CD8-positive, alpha-beta memory T cell (primary cell): ENCODE data around the gene SSC4D. TPM values are rescaled to one million over a fixed set of nuclear protein-coding genes. Genes with fewer than 3 reads are reported as not detected.

Experiments
- CTCF ChIA-PET: fragments of 350-600 bp; sonication (Branson Sonifier 250); formaldehyde crosslinking; loops from one replicate; lab custom pipeline; 2021; ENCODE audit warnings: antibody characterized with exemption; lab: Charles Lee
- POLR2A ChIA-PET: fragments of 350-600 bp; sonication (Branson Sonifier 250); formaldehyde crosslinking; loops from one replicate; lab custom pipeline; 2021; ENCODE audit warnings: antibody characterized with exemption; lab: Charles Lee
- DNase-seq, 5 donors: peaks; one replicate each; pipeline versions ENCODE4 v3.0.0 to v3.0.0-alpha.2; 2020 to 2022; ENCODE audit warnings: mixed read lengths in 1 of 5
- H3K27ac ChIP-seq: one replicate; pipeline ENCODE4 v1.7.0; 2013; ENCODE audit warnings: low read depth, mild to moderate bottlenecking, low read length, moderate library complexity
- H3K27me3 ChIP-seq: 2 replicates; pipeline ENCODE4 v1.7.0; 2013; ENCODE audit warnings: low read length, mild to moderate bottlenecking; ENCODE audit not compliant: insufficient read depth, poor library complexity, severe bottlenecking
- H3K36me3 ChIP-seq: 2 replicates; pipeline ENCODE4 v1.7.0; 2013; ENCODE audit warnings: mild to moderate bottlenecking, low read length, moderate library complexity; ENCODE audit not compliant: insufficient read depth
- H3K4me1 ChIP-seq: 2 replicates; pipeline ENCODE4 v1.7.0; 2013; ENCODE audit warnings: mild to moderate bottlenecking, low read length, moderate library complexity; ENCODE audit not compliant: insufficient read depth
- H3K4me3 ChIP-seq: 2 replicates; pipeline ENCODE4 v1.7.0; 2013; ENCODE audit warnings: mild to moderate bottlenecking, low read length
- H3K9me3 ChIP-seq: 2 replicates; pipeline ENCODE4 v1.7.0; 2013; ENCODE audit warnings: mild to moderate bottlenecking, low read length
- H3K27ac Mint-ChIP-seq, 8 donors: one replicate each; pipeline ENCODE4 v1.8.0; 2020 to 2021; ENCODE audit warnings: mixed read lengths in 8 of 8, mild to moderate bottlenecking in 6 of 8, inconsistent platforms in 3 of 8, moderate library complexity in 3 of 8
- H3K27me3 Mint-ChIP-seq, 2 donors: one replicate each; pipeline ENCODE4 v1.8.0; 2020 to 2021; ENCODE audit warnings: mixed read lengths in 2 of 2, mild to moderate bottlenecking in 1 of 2, moderate library complexity in 1 of 2
- H3K36me3 Mint-ChIP-seq, 3 donors: one replicate each; pipeline ENCODE4 v1.8.0; 2020 to 2021; ENCODE audit warnings: mixed read lengths in 3 of 3, inconsistent platforms in 1 of 3, mild to moderate bottlenecking in 1 of 3
- H3K4me1 Mint-ChIP-seq, 3 donors: one replicate each; pipeline ENCODE4 v1.8.0; 2020 to 2021; ENCODE audit warnings: mixed read lengths in 3 of 3, inconsistent platforms in 1 of 3, mild to moderate bottlenecking in 1 of 3
- H3K4me3 Mint-ChIP-seq, 7 donors: one replicate each; pipeline ENCODE4 v1.8.0; 2020 to 2021; ENCODE audit warnings: mixed read lengths in 7 of 7, mild to moderate bottlenecking in 6 of 7, moderate library complexity in 4 of 7, inconsistent platforms in 2 of 7
- H3K9me3 Mint-ChIP-seq, 5 donors: one replicate each; pipeline ENCODE4 v1.8.0; 2020 to 2022; ENCODE audit warnings: mixed read lengths in 5 of 5, mild to moderate bottlenecking in 3 of 5, moderate library complexity in 2 of 5, inconsistent platforms in 1 of 5
- polyA plus RNA-seq: library from polyadenylated mRNA; unstranded; fragments of 300-500 nt; fragmentation: Illumina TruSeq; gene quantifications from one replicate; pipeline ENCODE4 v1.2.3, GENCODE V29; 2021
- total RNA-seq, 2 experiments: library from RNA; stranded (reverse); gene quantifications; one replicate each; pipeline ENCODE4 v1.2.3, GENCODE V29; 2021

The SSC4D gene
- total and polyA plus RNA-seq, 3 experiments from 2014 or later = 0.17 to 0.55 (median 0.35) TPM

- H3K4me1 ChIP-seq = peaks cover 35% of the 10 kb centered on the region
- H3K27ac Mint-ChIP-seq = peak within 1 kb of the TSS; percentile 95 to 99 (median 97)
- H3K27me3 Mint-ChIP-seq = peaks cover 0 to 2% of the 10 kb centered on the region in 2 donors
- POLR2A ChIA-PET = interaction anchor here (0.7 to 2.7 kb wide), 5 partner anchors 8 to 311 kb away, joined by 3 to 62 read pairs (median 5); partner anchors contain the start of genes MDH2 and STYXL1
- no peaks in the 10 kb centered on the region for H3K9me3 Mint-ChIP-seq
- peak within 1 kb of the TSS; percentile 88 for H3K27ac ChIP-seq
- no peaks in the 10 kb centered on the region for H3K9me3 ChIP-seq
- peak within 1 kb of the TSS; percentile 71 for H3K4me3 ChIP-seq
- no peaks in the 10 kb centered on the region for H3K36me3 ChIP-seq
- H3K36me3 Mint-ChIP-seq = peaks cover 9 to 30% (median 10%) of the 10 kb centered on the region in 3 donors
- no peaks in the 10 kb centered on the region for H3K27me3 ChIP-seq
- peak; percentile 79 to 92 (median 87) for DNase-seq
- peaks cover 35 to 43% (median 40%) of the 10 kb centered on the region in 3 donors for H3K4me1 Mint-ChIP-seq
- peak within 1 kb of the TSS; percentile 91 to 99 (median 95) for H3K4me3 Mint-ChIP-seq
- CTCF ChIA-PET = interaction anchor here (0.6 to 3.2 kb wide), 5 partner anchors 30 to 180 kb away, joined by 3 to 20 read pairs (median 12); no protein-coding TSS in a partner anchor
Measured at GRCh38 chr7:76358481-76359110, 50.9 kb downstream of the SSC4D start, which contains the start of gene YWHAG. TSS of gene YWHAG (minus strand) at chr7:76358991. CDS start at chr7:76358808, 183 bp downstream.

DNA sequence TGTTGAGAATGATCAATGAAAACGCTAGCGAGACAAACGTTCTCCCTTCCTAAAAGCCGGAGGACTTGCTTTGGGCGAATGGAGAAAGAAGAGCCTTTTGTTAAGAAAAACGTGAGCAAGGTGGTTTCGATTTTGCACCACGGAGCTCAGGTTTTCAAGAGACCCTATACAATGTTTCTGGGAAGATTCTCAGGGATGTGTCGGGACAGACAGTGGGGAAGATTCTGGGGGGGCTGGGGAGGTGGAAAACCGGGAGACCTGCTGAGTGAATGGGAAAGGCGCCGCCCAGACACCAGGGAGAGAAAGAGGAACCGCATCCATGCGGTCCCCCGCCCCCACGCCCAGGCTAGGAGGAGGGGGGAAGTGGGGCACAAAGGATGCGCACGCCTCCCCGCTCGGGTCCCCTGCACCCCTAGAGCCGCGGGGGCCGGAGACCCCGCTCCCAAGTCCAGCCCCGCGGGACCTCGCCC, 51.5 kb downstream of the SSC4D start:
- H3K9me3 Mint-ChIP-seq = no peaks in the 10 kb centered on the region
- Histone ChIP-seq H3K4me1 (peaks cover 40% of the 10 kb centered on the region), H3K27ac (peak overlapping the region; percentile 88), H3K36me3 (no peaks in the 10 kb centered on the region), H3K9me3 (no peaks in the 10 kb centered on the region), H3K27me3 (no peaks in the 10 kb centered on the region), H3K4me3 (peak overlapping the region; percentile 71)
- ChIA-PET POLR2A (interaction anchor here (0.6 to 2.7 kb wide), 9 partner anchors 25 to 310 kb away, joined by 3 to 62 read pairs (median 5); partner anchors contain the start of genes MDH2 and STYXL1), CTCF (interaction anchor here (1.0 to 3.1 kb wide), 3 partner anchors 40 to 66 kb away, joined by 3 to 20 read pairs (median 14); no protein-coding TSS in a partner anchor)
- H3K27ac Mint-ChIP-seq = peak overlapping the region; percentile 93 to 99 (median 96)
- H3K4me3 Mint-ChIP-seq = peak overlapping the region; percentile 91 to 99 (median 95)
- peak in 3 of 5 donors; percentile 26 to 68 (median 32) for DNase-seq
- H3K4me1 Mint-ChIP-seq = peaks cover 37 to 43% (median 40%) of the 10 kb centered on the region in 3 donors
- peaks cover 0 to 2% of the 10 kb centered on the region in 2 donors for H3K27me3 Mint-ChIP-seq
- peaks cover 9 to 30% (median 10%) of the 10 kb centered on the region in 3 donors for H3K36me3 Mint-ChIP-seq

- H3K27me3 ChIP-seq = no peaks in the 10 kb centered on the region
- CTCF ChIA-PET = no interaction called here
- peak in 1 of 5 donors; percentile 1 for DNase-seq
- peaks cover 41% of the 10 kb centered on the region for H3K4me1 ChIP-seq
- peak overlapping the region; percentile 88 for H3K27ac ChIP-seq
- H3K27me3 Mint-ChIP-seq = peaks cover 0 to 2% of the 10 kb centered on the region in 2 donors
- H3K36me3 Mint-ChIP-seq = peaks cover 9 to 31% (median 10%) of the 10 kb centered on the region in 3 donors
- H3K27ac Mint-ChIP-seq = peak overlapping the region; percentile 93 to 99 (median 96)
- POLR2A ChIA-PET = interaction anchor here (0.6 to 2.7 kb wide), 6 partner anchors 24 to 54 kb away, joined by 3 to 62 read pairs (median 5); no protein-coding TSS in a partner anchor
- no peaks in the 10 kb centered on the region for H3K36me3 ChIP-seq
- H3K4me3 ChIP-seq = peak overlapping the region; percentile 71
- H3K9me3 Mint-ChIP-seq = no peaks in the 10 kb centered on the region
- peak overlapping the region; percentile 91 to 99 (median 95) for H3K4me3 Mint-ChIP-seq
- H3K4me1 Mint-ChIP-seq = peaks cover 40 to 47% (median 43%) of the 10 kb centered on the region in 3 donors
- no peaks in the 10 kb centered on the region for H3K9me3 ChIP-seq
Measured at GRCh38 chr7:76357475-76358010, 52.0 kb downstream of the SSC4D start.

DNA sequence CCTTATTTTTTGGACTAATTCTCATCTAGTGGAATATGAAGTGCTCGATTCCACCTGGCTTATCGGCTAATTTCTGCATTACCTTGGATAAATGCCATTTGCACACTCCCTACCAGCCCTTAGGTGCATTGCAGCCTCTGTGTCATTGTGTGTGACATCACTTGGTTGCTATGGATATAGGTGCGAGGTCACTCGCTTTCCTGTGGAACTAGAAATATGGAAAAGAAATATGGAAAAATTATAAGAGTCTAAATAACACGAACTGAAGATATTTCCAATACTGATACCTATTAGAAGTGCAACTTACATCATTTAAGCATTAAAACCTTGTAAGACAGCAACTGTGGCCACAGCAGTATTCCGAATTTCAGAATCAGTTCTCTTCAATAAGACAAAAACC, 52.7 kb downstream of the SSC4D start:
- no peak for DNase-seq
- ChIA-PET POLR2A (interaction anchor here (1.5 kb wide), 1 partner anchor 36 kb away, joined by 3 read pairs; no protein-coding TSS in a partner anchor), CTCF (no interaction called here)
- Mint-ChIP-seq H3K4me3 (peak overlapping the region; percentile 91 to 99 (median 95)), H3K36me3 (peaks cover 9 to 34% (median 10%) of the 10 kb centered on the region in 3 donors), H3K4me1 (peaks cover 46 to 54% (median 51%) of the 10 kb centered on the region in 3 donors), H3K27ac (peak overlapping the region in 6 of 8 donors; percentile 93 to 99 (median 96)), H3K9me3 (no peaks in the 10 kb centered on the region), H3K27me3 (peaks cover 0 to 2% of the 10 kb centered on the region in 2 donors)
- Histone ChIP-seq H3K27me3 (no peaks in the 10 kb centered on the region), H3K4me3 (peak overlapping the region; percentile 71), H3K4me1 (peaks cover 48% of the 10 kb centered on the region), H3K36me3 (no peaks in the 10 kb centered on the region), H3K9me3 (no peaks in the 10 kb centered on the region), H3K27ac (no peak overlapping the region)

- H3K4me1 Mint-ChIP-seq = peaks cover 53 to 61% (median 58%) of the 10 kb centered on the region in 3 donors
Measured at GRCh38 chr7:76356115-76356514, 53.4 kb downstream of the SSC4D start.

DNA sequence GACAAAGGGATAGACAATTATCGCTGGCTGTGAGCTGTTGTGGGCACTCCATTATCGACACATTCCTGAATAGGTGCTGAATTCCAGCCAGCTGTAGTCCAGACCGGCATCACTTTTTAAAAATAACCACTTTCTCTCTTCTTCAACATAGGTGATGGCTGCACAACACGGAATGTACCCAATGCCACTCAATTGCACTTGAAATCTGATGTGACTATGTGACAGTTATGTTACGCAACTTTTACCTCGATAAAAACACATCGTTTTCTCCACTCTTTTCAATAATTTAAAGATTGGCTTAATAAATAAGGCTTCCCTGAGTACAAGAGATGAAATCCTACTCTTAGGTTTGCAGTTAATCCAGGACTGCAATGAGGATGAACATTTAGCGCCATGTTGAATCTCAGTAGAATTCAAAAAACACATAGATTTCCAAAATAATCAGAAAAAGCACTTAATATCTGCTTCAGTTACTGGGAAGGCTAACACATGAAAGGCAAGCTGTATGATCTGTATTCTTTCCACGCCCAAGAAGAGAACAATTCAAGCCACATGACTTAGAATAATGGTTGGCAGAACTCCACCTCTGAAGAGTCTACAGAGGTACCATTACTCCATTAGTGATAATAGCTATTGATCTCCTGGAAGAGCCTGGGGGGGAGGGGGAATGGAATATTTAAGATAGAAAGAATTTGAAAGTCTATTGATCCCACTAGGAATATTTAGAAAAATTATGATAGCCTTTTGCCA, 54.3 kb downstream of the SSC4D start:
- Histone ChIP-seq H3K36me3 (no peaks in the 10 kb centered on the region), H3K4me3 (no peak overlapping the region), H3K27me3 (no peaks in the 10 kb centered on the region), H3K9me3 (no peaks in the 10 kb centered on the region), H3K4me1 (peaks cover 55% of the 10 kb centered on the region), H3K27ac (no peak overlapping the region)
- POLR2A ChIA-PET = interaction anchor here (0.5 kb wide), 1 partner anchor 119 kb away, joined by 3 read pairs; no protein-coding TSS in a partner anchor
- Mint-ChIP-seq H3K4me3 (peak overlapping the region in 1 of 7 donors; percentile 15), H3K9me3 (no peaks in the 10 kb centered on the region), H3K27ac (peak overlapping the region in 2 of 8 donors; percentile 9 to 49), H3K4me1 (peaks cover 56 to 71% (median 67%) of the 10 kb centered on the region in 3 donors), H3K27me3 (peaks cover 0 to 2% of the 10 kb centered on the region in 2 donors), H3K36me3 (peaks cover 9 to 44% (median 10%) of the 10 kb centered on the region in 3 donors)
- DNase-seq = no peak
- CTCF ChIA-PET = no interaction called here

More at GRCh38 chr7:76356115-76356514, 53.4 kb downstream of the SSC4D start:
- Mint-ChIP-seq H3K36me3 (peaks cover 9 to 39% (median 10%) of the 10 kb centered on the region in 3 donors), H3K27me3 (peaks cover 0 to 2% of the 10 kb centered on the region in 2 donors), H3K9me3 (no peaks in the 10 kb centered on the region), H3K4me3 (peak overlapping the region; percentile 0 to 32 (median 8)), H3K27ac (peak overlapping the region in 4 of 8 donors; percentile 9 to 69 (median 30))
- no peak overlapping the region for H3K4me3 ChIP-seq
- H3K27me3 ChIP-seq = no peaks in the 10 kb centered on the region
- CTCF ChIA-PET = no interaction called here
- H3K27ac ChIP-seq = no peak overlapping the region
- peaks cover 55% of the 10 kb centered on the region for H3K4me1 ChIP-seq
- DNase-seq = no peak
- H3K36me3 ChIP-seq = no peaks in the 10 kb centered on the region
- no peaks in the 10 kb centered on the region for H3K9me3 ChIP-seq
- POLR2A ChIA-PET = no interaction called here

GRCh38 chr7:76354516-76354915, 55.0 kb downstream of the SSC4D start:
- Mint-ChIP-seq H3K4me3 (no peak overlapping the region), H3K9me3 (no peaks in the 10 kb centered on the region), H3K4me1 (peaks cover 56 to 74% (median 69%) of the 10 kb centered on the region in 3 donors), H3K27ac (peak overlapping the region in 3 of 8 donors; percentile 40 to 58 (median 49)), H3K27me3 (peaks cover 0 to 2% of the 10 kb centered on the region in 2 donors), H3K36me3 (peaks cover 9 to 50% (median 11%) of the 10 kb centered on the region in 3 donors)
- POLR2A ChIA-PET = interaction anchor here (0.5 kb wide), 1 partner anchor 119 kb away, joined by 3 read pairs; no protein-coding TSS in a partner anchor
- no peak for DNase-seq
- no peaks in the 10 kb centered on the region for H3K27me3 ChIP-seq
- peaks cover 52% of the 10 kb centered on the region for H3K4me1 ChIP-seq
- no peak overlapping the region for H3K27ac ChIP-seq
- CTCF ChIA-PET = no interaction called here
- H3K4me3 ChIP-seq = no peak overlapping the region
- H3K9me3 ChIP-seq = no peaks in the 10 kb centered on the region
- no peaks in the 10 kb centered on the region for H3K36me3 ChIP-seq
